Dendritic cell treated with granulocyte-macrophage colony-stimulating factor and Interleukin-4, amounts not matched to agents 40 ng/mL and 50 ng/mL, for 4 days (primary cell): ENCODE data around the gene PLXDC2.

Experiments used
- H3K27ac Mint-ChIP-seq: one replicate; pipeline ENCODE4 v1.8.0; 2022; ENCODE audit warnings: mild to moderate bottlenecking, mixed read lengths
- H3K27me3 Mint-ChIP-seq: one replicate; pipeline ENCODE4 v1.8.0; 2022; ENCODE audit warnings: mild to moderate bottlenecking, mixed read lengths
- H3K36me3 Mint-ChIP-seq: one replicate; pipeline ENCODE4 v1.8.0; 2022; ENCODE audit warnings: low read depth, mixed read lengths
- H3K4me1 Mint-ChIP-seq: one replicate; pipeline ENCODE4 v1.8.0; 2022; ENCODE audit warnings: low read depth, mixed read lengths
- H3K4me3 Mint-ChIP-seq: one replicate; pipeline ENCODE4 v1.8.0; 2022; ENCODE audit warnings: mild to moderate bottlenecking, moderate library complexity, mixed read lengths
- H3K9me3 Mint-ChIP-seq: one replicate; pipeline ENCODE4 v1.8.0; 2022; ENCODE audit warnings: mixed read lengths
- intact Hi-C: fragments of 100-400 bp; cut with micrococcal nuclease; formaldehyde crosslinking; loops from one replicate; pipeline ENCODE4 v1.15.0; 2022

The PLXDC2 gene

GRCh38 chr10:19824381-19825342 is 8.4 kb downstream of the PLXDC2 start:
- intact Hi-C loops, result loop anchor here (1.0 to 10.0 kb wide), 3 partner anchors 7 to 308 kb away; no protein-coding TSS in a partner anchor
- Mint-ChIP-seq H3K4me1 (peaks cover 73% of the 10 kb centered on the region), H3K27ac (peak overlapping the region; percentile 53), H3K27me3 (no peaks in the 10 kb centered on the region), H3K36me3 (peaks cover 31% of the 10 kb centered on the region), H3K9me3 (no peaks in the 10 kb centered on the region), H3K4me3 (peak overlapping the region; percentile 20)

DNA sequence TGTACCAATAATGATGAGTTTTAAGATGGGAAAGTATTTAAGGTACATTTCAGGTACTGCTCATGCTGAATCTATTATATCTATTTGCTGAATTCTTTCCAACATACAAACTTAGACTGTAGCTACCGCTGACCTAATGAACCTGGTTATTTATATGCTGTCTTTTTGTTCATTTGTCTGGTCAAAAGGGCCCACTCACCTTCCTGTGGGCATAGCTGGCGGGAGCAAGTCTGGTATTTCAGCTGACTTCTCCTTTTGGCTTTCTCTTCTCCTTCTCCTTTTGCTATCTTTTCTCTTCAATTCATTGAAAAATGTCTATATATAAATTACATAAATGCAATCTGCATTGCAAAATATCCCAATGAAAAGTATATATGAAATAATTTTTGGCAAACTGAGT is 9.5 kb downstream of the PLXDC2 start:
- peaks cover 76% of the 10 kb centered on the region for H3K4me1 Mint-ChIP-seq
- H3K4me3 Mint-ChIP-seq, result no peak overlapping the region
- peaks cover under 1% of the 10 kb centered on the region for H3K9me3 Mint-ChIP-seq
- peak overlapping the region; percentile 53 for H3K27ac Mint-ChIP-seq
- H3K36me3 Mint-ChIP-seq, result peaks cover 36% of the 10 kb centered on the region
- intact Hi-C loops, result loop anchor here (1.0 to 10.0 kb wide), 3 partner anchors 8 to 307 kb away; no protein-coding TSS in a partner anchor
- no peaks in the 10 kb centered on the region for H3K27me3 Mint-ChIP-seq

DNA sequence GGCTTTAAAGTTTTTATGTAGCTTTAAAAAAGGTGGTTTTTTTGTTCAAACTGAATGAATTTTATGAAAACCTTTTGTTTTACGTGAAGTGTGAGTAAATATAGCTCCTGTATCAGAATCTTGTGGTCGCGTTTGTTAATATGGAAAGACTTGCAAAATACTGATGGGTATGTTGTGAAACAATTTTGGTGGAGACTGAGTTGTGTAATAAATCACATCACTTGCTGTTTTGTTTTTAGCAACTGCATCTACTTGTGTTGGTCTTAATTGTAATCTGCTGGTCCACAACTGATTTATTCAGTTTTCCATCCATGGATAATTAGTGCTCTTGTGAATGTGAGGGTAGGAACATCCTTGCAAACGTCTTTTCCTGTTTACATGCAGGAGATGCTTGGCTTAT is 10.5 kb downstream of the PLXDC2 start:
- Mint-ChIP-seq H3K27me3 (no peaks in the 10 kb centered on the region), H3K4me3 (peak overlapping the region; percentile 2), H3K9me3 (peaks cover 11% of the 10 kb centered on the region), H3K36me3 (peaks cover 38% of the 10 kb centered on the region), H3K27ac (no peak overlapping the region), H3K4me1 (peaks cover 72% of the 10 kb centered on the region)
- intact Hi-C loops, result loop anchor here (5.0 to 10.0 kb wide), 2 partner anchors 68 to 306 kb away; no protein-coding TSS in a partner anchor

DNA sequence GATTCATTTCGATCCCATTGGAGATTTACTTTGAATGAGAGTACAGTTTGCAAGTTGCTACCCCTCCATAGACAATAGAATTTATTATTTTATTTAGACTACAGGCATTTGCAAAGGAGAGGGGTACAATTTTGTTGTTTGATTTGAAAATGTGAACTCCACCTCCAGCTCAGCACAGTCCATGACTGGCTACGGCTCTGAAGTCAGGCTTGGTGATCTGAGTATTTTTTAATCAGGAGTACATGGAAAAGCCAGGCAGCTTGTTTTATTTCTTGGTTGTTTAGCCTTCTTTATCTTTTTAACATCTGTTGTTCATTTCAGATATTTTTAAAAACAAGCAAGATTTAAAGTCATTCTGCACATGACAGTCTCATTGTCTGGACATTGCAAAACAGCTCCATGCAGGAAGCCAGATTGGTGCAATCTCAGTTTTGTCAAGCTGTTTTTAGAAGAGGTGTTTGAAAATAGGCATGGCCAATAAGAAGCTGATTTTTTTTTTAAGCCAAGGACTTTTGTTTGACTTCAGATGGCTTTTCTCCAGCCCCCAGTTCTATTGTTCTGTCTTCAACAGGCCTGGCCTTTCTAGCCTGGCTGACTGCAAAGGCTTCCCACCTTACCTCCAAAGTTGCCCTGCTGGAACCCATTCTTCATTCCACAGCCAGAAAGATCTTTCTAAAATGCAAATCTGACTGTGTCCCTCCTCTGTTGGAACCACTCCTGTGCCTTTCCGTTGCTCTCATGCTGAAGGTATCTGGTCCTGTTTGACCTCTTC is 12.2 kb downstream of the PLXDC2 start:
- Mint-ChIP-seq H3K27me3 (no peaks in the 10 kb centered on the region), H3K4me3 (peak overlapping the region; percentile 4), H3K27ac (peak overlapping the region; percentile 54), H3K9me3 (peaks cover 13% of the 10 kb centered on the region), H3K36me3 (peaks cover 35% of the 10 kb centered on the region), H3K4me1 (peaks cover 82% of the 10 kb centered on the region)
- intact Hi-C loops, result loop anchor here (5.0 to 10.0 kb wide), 2 partner anchors 66 to 304 kb away; no protein-coding TSS in a partner anchor

DNA sequence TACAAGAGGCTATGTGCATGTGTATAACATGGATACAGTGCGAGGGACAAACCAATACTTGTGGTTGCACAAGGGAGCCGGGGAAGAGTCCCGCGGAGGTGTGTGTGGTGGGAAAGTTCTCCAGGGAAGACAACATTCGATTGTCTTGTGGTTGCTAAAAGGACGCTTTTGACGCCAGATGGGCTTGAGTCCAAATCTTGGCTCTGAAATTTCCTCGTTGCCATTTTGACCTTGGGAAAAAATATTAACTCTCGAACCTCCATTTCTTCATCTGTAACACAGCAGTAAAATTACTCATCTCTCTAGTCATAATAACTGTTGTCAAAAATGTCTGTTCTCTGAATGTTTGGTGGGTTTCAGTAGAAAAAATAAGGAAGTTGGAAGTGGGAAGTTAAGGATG is 16.5 kb downstream of the PLXDC2 start:
- intact Hi-C loops, result no loop called here
- H3K27me3 Mint-ChIP-seq, result no peaks in the 10 kb centered on the region
- peak overlapping the region; percentile 58 for H3K4me3 Mint-ChIP-seq
- H3K27ac Mint-ChIP-seq, result peak overlapping the region; percentile 87
- H3K4me1 Mint-ChIP-seq, result peaks cover 82% of the 10 kb centered on the region
- H3K9me3 Mint-ChIP-seq, result peaks cover 13% of the 10 kb centered on the region
- peaks cover 57% of the 10 kb centered on the region for H3K36me3 Mint-ChIP-seq

- intact Hi-C loops, result no loop called here
Observed at GRCh38 chr10:19833170-19833824, 17.1 kb downstream of the PLXDC2 start.

DNA sequence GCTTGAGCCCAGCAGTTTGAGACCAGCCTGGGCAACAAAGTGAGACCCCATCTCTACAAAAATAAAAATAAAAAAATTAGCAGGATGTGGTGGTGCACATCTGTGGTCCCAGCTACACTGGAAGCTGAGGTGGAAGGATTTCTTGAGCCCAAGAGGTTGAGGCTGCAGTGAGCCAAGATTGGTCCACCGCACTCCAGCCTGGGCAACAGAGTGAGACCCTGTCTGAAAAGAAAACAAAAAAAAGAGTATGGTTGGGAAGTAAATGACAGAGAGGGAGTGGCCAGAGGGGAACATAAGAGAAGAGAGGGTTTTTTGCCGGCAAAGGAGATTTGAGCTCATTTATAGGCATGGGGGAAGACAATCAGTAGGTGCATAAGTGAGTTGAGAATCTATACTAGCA is 19.7 kb downstream of the PLXDC2 start:
- peak overlapping the region; percentile 46 for H3K27ac Mint-ChIP-seq
- H3K4me1 Mint-ChIP-seq, result peaks cover 59% of the 10 kb centered on the region
- H3K9me3 Mint-ChIP-seq, result peaks cover 9% of the 10 kb centered on the region
- intact Hi-C loops, result no loop called here
- no peaks in the 10 kb centered on the region for H3K27me3 Mint-ChIP-seq
- peaks cover 36% of the 10 kb centered on the region for H3K36me3 Mint-ChIP-seq
- H3K4me3 Mint-ChIP-seq, result no peak overlapping the region

More at GRCh38 chr10:19833170-19833824, 17.1 kb downstream of the PLXDC2 start:
- Mint-ChIP-seq H3K4me3 (peak overlapping the region; percentile 58), H3K27me3 (no peaks in the 10 kb centered on the region), H3K36me3 (peaks cover 57% of the 10 kb centered on the region), H3K4me1 (peaks cover 76% of the 10 kb centered on the region), H3K9me3 (peaks cover 13% of the 10 kb centered on the region), H3K27ac (peak overlapping the region; percentile 87)

GRCh38 chr10:19839090-19839489 is 22.9 kb downstream of the PLXDC2 start:
- H3K36me3 Mint-ChIP-seq, result peaks cover 30% of the 10 kb centered on the region
- H3K27ac Mint-ChIP-seq, result no peak overlapping the region
- peaks cover 53% of the 10 kb centered on the region for H3K4me1 Mint-ChIP-seq
- H3K4me3 Mint-ChIP-seq, result no peak overlapping the region
- no peaks in the 10 kb centered on the region for H3K27me3 Mint-ChIP-seq
- H3K9me3 Mint-ChIP-seq, result no peaks in the 10 kb centered on the region
- intact Hi-C loops, result no loop called here

GRCh38 chr10:19839552-19839951 is 23.3 kb downstream of the PLXDC2 start:
- Mint-ChIP-seq H3K9me3 (no peaks in the 10 kb centered on the region), H3K4me3 (no peak overlapping the region), H3K4me1 (peaks cover 50% of the 10 kb centered on the region), H3K36me3 (peaks cover 27% of the 10 kb centered on the region), H3K27me3 (no peaks in the 10 kb centered on the region), H3K27ac (no peak overlapping the region)
- intact Hi-C loops, result no loop called here

DNA sequence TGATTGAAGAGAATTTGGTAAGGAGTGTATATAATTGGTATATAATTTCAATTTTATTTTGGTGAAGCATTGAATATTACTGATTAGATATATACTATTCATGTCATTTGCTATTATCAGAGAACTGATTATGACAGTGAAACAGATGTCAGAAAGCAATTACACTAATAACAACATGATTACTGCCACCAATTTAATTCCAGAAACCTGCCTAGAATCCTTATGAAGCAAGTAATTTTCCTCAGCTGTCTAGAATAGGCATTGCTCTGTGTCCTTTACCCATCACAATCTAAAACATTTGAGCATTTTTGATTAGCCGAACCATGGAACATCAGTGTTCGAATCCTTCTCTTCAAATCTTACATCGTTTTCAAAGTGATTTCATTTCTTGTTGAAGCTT is 24.5 kb downstream of the PLXDC2 start:
- intact Hi-C loops, result no loop called here
- peaks cover 1% of the 10 kb centered on the region for H3K9me3 Mint-ChIP-seq
- peaks cover 23% of the 10 kb centered on the region for H3K36me3 Mint-ChIP-seq
- H3K27ac Mint-ChIP-seq, result no peak overlapping the region
- no peaks in the 10 kb centered on the region for H3K27me3 Mint-ChIP-seq
- peaks cover 50% of the 10 kb centered on the region for H3K4me1 Mint-ChIP-seq
- no peak overlapping the region for H3K4me3 Mint-ChIP-seq

GRCh38 chr10:19843487-19843886 is 27.3 kb downstream of the PLXDC2 start:
- Mint-ChIP-seq H3K27me3 (no peaks in the 10 kb centered on the region), H3K9me3 (peaks cover 15% of the 10 kb centered on the region), H3K27ac (peak overlapping the region; percentile 50), H3K36me3 (peaks cover 38% of the 10 kb centered on the region), H3K4me3 (no peak overlapping the region), H3K4me1 (peaks cover 46% of the 10 kb centered on the region)
- intact Hi-C loops, result no loop called here

- Mint-ChIP-seq H3K4me1 (peaks cover 42% of the 10 kb centered on the region), H3K27me3 (no peaks in the 10 kb centered on the region), H3K36me3 (peaks cover 39% of the 10 kb centered on the region), H3K27ac (no peak overlapping the region), H3K9me3 (peaks cover 15% of the 10 kb centered on the region), H3K4me3 (no peak overlapping the region)
- intact Hi-C loops, result no loop called here
Observed at GRCh38 chr10:19845503-19846368, 29.5 kb downstream of the PLXDC2 start.

DNA sequence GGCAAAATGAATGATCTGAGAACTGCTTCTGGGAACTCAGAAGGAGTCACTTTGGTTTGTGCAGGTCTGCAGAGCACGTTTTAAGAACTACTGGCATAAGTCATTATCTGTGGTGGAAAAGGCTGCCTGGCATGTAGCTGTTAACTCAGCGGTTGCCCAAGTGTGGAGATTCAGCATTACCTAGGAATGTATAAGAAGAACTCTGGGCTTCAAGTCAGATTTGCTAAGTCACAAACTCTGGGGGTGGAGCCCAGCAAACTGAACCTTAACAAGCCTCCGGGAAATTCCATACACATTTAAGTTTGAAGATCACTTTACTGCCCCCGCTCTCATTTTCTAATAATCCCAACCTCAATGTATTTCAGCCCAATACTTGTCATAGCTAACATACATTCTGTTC is 31.1 kb downstream of the PLXDC2 start:
- Mint-ChIP-seq H3K9me3 (peaks cover 15% of the 10 kb centered on the region), H3K27ac (no peak overlapping the region), H3K36me3 (peaks cover 39% of the 10 kb centered on the region), H3K4me3 (no peak overlapping the region), H3K4me1 (peaks cover 39% of the 10 kb centered on the region), H3K27me3 (no peaks in the 10 kb centered on the region)
- intact Hi-C loops, result no loop called here
